GM12865 (cell line): ENCODE results near the gene CLN6.

Source experiments
- DNase-seq: peaks from one replicate; pipeline ENCODE4 v3.0.0; 2010; ENCODE audit warnings: low read depth
- H3K4me3 ChIP-seq: 2 replicates; pipeline ENCODE4 v1.5.1; 2011; ENCODE audit warnings: mild to moderate bottlenecking, low read depth, low read length, control low read depth
- CTCF ChIP-seq: IDR thresholded peaks from 2 replicates; pipeline ENCODE4 v1.5.1; 2011; ENCODE audit warnings: low read length, control low read depth, low read depth, inconsistent platforms; ENCODE audit not compliant: insufficient read depth; ENCODE audit errors: missing control alignments

The CLN6 gene

GRCh38 chr15:68229386-68230156, at the start of gene CLN6:
TSS of gene CLN6 (minus strand) at chr15:68229728. CDS start at chr15:68229584, 144 bp downstream.
- peak; percentile 91 for DNase-seq
- TF ChIP-seq CTCF: no peak
- peak within 1 kb of the TSS; percentile 77 for H3K4me3 ChIP-seq

- peak; percentile 23 for DNase-seq
- no peak for TF ChIP-seq CTCF
- H3K4me3 ChIP-seq: peak overlapping the region; percentile 69
Measured at GRCh38 chr15:68278595-68279405, 49.3 kb upstream of the CLN6 start.

- no peak for DNase-seq
- peak overlapping the region; percentile 69 for H3K4me3 ChIP-seq
- peak; percentile 51 for TF ChIP-seq CTCF
Measured at GRCh38 chr15:68278345-68278594, 48.7 kb upstream of the CLN6 start.

- TF ChIP-seq CTCF: no peak
- DNase-seq: peak; percentile 96
- H3K4me3 ChIP-seq: peak within 1 kb of the TSS; percentile 69
Measured at GRCh38 chr15:68277603-68278344, 48.2 kb upstream of the CLN6 start, which contains the start of gene FEM1B. TSS of gene FEM1B (plus strand) at chr15:68277745. CDS start at chr15:68278418, 673 bp downstream.

GRCh38 chr15:68277131-68277602, 47.6 kb upstream of the CLN6 start:
- peak overlapping the region; percentile 69 for H3K4me3 ChIP-seq
- no peak for DNase-seq
- no peak for TF ChIP-seq CTCF

- TF ChIP-seq CTCF: no peak
- H3K4me3 ChIP-seq: peak overlapping the region; percentile 69
- no peak for DNase-seq
Measured at GRCh38 chr15:68276668-68277067, 47.1 kb upstream of the CLN6 start.
